Activated CD8-positive, alpha-beta memory T cell treated with anti-CD3 and anti-CD28 coated beads for 4 hours (primary cell): ENCODE data around the gene MT1F.
"Not testable (repeated sequence)": the region's sequence is repeated elsewhere in the genome, so short reads cannot be mapped to it uniquely, and the experiment has no call there.

Experiments used
- DNase-seq, 2 donors: peaks; one replicate each; pipeline ENCODE4 v3.0.0-alpha.2; 2020; ENCODE audit warnings: low read depth in 2 of 2

MT1F gene

DNA sequence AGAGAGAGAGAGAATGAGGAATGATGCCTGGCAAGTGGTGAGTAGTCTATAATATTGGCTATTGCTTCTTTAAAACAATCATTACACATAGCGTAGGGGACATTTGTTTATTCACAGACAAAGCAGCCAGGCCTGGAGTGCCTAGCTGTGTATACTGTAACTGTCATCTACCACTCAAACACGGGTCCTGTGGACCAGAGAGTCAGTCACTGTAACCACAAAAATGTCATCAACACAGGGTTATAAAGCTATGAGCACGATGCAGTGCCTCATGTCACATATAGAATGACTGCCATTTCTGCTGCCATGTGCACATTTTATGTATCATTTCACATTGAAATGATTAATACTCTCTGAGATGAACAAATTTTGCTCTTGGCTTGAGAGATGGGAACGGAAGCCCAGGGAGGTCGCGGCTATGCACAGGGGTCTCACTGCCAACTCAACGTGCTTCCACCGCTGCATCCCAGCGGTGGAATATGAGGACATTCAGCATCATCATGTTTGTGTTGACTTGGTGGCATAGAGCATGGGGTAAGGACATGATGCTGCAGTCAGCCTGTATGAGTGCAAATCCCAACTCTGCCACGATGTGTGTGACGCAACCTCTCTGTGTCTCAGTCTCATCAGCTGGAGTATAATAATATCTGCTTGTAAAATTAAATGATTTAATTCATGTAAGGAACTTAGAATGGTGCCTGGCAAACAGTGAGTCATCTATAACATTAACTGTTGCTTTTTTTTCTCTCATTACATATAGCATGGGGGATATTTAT, 15.2 kb downstream of the MT1F start:
- DNase-seq: no peak

DNA sequence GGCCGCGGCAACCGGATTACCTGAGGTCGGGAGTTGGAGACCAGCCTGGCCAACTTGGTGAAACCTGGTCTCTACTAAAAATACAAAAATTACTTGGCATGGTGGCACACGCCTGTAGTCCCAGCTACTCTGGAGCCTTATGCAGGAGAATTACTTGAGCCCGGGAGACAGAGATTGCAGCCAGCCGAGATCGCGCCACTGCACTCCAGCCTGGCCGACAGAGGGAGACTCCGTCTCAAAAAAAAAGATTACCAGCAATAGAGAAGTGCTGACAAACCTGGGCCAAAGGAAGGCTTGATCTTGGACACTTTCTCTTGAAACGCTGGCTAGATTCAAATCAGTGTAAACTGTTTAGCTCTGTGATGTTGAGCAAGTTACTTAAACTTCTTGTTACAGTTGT, 16.2 kb downstream of the MT1F start:
- DNase-seq: no peak

DNA sequence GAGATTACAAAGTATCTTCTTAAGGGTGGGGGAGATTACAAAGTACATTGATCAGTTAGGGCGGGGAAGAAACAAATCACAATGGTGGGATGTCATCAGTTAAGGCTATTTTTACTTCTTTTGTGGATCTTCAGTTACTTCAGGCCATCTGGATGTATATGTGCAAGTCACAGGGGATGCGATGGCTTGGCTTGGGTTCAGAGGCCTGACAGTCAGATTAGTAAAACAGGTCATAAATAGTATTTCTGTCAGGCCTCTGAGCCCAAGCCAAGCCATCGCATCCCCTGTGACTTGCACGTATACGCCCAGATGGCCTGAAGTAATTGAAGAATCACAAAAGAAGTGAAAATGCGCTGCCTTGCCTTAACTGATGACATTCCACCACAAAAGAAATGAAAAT, 16.8 kb downstream of the MT1F start:
- not testable (repeated sequence) for DNase-seq

GRCh38 chr16:56675685-56676210, 18.0 kb downstream of the MT1F start:
- DNase-seq: no peak

DNA sequence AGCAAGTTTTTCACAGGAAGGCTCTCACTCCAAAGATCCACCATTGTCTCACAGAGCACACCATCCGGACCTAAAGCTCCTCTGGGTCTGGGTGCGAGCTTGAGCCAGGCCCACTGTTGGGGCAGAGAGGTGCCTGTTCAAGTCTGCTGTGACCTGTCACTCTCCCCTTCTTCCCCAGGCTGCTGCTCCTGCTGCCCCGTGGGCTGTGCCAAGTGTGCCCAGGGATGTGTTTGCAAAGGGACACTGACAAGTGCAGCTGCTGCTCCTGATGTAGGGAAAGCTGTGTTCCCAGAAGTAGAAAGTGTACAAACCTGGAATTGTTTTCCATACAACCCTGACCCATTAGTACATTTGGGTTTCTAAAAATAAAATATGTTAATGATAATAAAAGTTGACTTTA, 19.7 kb downstream of the MT1F start:
- DNase-seq: no peak

- DNase-seq: no peak
Measured at GRCh38 chr16:56679078-56679730, 21.4 kb downstream of the MT1F start.

- DNase-seq: no peak
Measured at GRCh38 chr16:56679818-56680217, 22.1 kb downstream of the MT1F start.

DNA sequence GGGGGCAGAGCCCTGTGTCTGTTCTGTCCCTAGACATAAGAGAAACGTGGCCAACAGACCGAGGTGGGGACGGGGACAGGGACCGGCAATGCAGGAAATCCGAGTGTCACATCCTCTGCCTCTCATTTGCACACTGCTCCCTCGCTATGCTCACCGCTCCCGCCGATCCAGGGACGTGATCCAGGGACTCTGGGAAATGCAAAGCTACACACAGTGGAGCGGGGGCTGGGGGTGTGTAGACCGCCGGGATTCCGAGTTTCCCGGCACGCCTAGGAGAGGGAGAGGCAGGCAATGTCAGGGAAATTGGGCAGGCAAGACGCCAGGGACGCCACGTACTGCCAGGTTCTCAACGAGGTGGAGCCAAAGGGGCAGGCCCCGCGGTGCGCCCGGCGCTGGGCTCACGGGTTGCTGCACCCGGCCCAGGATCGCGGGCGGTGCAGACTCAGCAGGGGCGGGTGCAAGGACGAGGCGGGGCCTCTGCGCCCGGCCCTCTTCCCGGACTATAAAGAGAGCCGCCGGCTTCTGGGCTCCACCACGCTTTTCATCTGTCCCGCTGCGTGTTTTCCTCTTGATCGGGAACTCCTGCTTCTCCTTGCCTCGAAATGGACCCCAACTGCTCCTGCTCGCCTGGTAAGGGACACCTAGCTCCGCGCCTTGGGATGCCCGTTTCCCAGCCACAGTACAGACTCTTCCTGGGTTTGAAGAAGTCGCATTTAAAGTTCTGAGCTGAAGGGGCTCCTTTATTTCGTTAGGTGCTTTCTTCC, 24.4 kb downstream of the MT1F start, which contains the start of gene MT1X:
Gene MT1X, plus strand, starts transcription at position 532 of the 764 bp plus-strand sequence. Its CDS starts 71 bp downstream, at position 603.
- DNase-seq: peak; percentile 67 to 72

DNA sequence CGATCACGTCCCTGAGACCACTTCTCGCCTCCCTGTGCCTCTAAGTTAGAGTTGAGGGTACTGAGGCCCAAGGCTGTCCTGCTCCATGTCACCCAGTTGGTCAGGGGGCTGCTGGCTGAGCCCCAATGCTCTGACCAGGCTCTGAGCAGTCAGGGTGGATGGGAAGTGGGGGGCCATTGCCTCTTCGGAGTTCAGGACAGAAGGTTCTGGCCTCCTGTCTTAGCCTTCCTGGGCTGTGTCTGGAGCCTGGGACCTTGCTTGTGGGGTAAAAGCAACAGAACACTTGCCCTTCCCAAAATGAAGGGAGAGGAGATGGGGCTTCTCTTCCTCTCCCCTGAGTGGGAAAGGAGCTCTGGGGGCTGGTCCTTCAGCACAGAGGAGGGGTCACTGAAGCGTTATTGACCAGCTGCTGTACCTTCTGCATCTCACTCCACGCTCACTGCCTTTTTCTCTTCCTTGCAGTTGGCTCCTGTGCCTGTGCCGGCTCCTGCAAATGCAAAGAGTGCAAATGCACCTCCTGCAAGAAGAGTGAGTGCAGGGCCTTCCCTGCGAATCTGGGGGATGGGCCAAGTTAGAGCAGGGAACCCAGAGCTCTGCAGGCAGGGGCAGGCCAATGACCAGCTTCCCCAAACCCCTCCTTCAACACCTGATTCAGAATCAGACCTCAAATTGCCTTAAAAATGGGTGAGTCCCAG, 25.1 kb downstream of the MT1F start:
- DNase-seq: no peak

DNA sequence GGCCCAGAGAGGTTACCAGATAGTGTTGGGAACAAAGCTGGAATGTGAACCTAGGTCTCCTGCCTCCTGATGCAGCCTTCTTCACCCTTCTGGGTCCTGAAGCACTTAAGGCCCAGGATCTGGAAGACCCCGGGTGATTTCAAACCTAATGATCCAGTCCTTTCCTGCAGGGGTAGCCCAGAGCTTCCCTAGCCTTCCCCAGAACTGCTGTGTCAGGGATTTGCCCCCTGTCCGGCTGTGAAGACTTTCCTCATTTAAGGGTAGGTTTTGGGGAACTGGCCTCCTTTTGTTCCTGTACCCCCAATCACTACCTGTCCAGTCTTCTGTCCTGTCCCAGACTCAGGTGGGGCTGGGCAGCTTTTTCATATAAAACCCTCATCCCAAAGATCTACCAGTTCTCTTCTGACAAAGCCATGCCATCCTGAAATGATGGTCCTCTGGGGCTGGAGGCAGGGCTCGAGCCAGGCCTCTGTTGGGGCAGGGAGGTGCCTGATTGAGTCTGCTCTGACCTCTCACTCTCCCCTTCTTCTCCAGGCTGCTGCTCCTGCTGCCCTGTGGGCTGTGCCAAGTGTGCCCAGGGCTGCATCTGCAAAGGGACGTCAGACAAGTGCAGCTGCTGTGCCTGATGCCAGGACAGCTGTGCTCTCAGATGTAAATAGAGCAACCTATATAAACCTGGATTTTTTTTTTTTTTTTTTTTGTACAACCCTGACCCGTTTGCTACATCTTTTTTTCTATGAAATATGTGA, 25.8 kb downstream of the MT1F start:
- DNase-seq: no peak

- DNase-seq: no peak
Measured at GRCh38 chr16:56684256-56684925, 26.6 kb downstream of the MT1F start.

DNA sequence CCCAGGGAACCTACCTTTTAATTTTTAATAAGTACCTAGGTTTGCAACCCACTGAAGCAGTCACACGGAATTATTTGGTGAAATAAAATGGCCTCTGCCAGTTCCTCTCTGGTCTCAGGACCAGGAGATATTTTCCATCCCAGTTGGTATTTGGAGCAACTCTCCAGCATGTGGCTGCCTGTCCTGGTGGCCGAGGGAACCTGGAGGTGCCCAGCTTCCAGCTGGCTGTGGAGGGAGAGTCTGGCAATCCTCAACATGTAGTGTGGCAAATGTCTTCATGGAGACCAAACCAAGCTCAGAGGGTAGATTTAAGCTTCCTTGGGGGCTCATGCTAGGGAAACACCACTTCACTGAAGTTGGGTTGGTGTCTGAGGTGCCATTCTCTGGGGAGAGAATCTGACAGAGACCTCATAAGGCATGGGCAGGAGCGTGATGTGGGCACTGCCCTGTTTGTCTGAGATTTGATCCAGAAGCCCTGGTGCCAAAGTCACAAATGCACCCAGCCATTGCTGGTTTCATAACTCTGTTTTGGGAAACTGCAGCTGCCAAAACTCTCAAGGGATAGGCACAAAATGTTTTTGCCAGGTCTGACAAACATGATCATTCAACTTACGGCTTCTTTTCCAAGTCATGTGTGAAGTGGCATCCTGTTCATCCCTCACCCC, 27.3 kb downstream of the MT1F start:
- no peak for DNase-seq

GRCh38 chr16:56686758-56687157, 29.0 kb downstream of the MT1F start:
- no peak for DNase-seq

DNA sequence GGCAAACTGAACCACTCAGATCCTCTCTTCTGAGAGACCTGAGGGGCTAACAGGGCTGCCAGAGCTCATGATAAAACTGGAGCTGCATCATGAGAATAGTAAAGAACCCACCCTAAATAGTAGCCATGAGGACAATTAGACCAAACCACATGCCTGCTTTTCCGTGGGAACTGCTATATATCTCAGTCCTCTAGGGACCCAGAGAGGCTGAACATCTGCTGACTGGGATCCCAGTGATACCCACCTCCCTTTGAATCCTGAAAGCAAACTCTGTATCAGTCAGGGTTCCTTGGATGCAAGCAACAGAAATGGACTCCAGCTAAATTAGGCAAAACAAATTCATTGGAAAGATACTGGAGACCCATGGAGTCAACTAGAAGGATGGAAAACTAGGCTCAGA, 31.0 kb downstream of the MT1F start:
- no peak for DNase-seq

DNA sequence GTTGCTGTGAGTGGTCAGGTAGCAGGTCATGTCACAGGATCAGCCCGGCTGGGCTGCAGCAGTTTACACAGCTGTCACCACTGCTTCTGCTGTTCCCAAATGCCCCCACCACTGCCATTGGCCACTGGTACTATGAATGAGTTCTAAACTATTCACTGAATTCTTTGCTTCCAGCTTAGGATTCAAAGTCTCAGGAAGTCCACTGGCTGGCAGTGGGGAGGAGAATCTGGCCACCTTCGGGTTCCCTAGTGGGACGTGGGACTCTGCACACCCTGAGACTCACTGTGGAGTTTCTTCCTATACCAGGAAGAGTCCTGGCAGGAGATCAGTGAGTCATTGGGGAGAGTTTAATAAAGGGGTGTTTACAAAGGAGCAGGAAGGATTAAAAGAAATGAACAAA, 31.4 kb downstream of the MT1F start:
- no peak for DNase-seq

DNA sequence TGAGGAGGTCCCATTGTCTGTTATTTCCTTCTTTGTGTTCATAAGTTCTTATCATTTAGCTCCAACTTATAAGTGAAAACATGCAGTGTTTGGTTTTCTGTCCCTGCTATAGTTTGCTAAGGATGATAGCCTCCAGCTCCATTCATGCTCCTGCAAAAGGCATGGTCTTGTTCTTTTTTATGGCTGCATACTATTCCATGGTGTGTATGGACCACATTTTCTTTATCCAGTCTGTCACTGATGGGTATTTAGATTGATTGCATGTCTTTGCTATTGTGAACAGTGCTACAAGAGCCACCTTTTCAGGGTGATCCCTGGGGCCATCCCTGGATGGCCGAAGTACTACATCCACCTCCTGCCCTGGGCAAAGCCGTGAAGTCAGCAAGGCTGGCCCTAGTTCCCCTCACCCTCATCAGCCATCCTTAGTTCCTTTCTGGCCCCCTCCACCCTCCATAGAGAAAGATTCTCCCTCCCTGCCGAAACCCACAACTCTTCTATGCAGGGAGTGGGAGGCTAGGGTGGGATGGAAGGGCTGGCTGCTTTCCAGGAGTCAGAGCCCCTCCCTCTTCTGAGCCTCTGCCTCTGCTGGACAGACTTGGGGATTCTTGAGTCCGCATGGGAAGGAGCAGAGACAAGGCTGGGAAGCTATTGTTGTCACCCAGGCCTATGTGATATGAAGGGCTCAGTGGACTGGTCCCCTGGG, 32.8 kb downstream of the MT1F start:
- DNase-seq: no peak

DNA sequence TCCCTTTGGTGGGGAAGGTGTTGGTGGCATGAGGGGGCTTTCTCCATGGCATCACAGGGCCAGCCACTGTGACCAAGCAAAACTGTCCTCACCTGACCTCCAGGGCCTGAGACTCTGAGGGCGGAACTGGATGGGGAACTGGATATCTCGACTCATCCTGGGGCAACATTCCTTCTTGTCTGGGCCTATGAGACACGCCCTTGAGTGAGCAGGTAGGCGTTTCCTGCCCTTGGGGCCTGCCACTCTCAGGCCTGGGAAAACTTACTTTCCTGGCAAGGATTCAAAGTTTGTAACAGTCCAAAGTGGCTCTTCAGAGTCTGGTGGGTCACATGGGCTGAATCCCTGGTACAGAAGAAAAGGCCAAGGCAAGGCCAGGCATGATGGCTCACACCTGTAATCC, 34.1 kb downstream of the MT1F start:
- no peak for DNase-seq

DNA sequence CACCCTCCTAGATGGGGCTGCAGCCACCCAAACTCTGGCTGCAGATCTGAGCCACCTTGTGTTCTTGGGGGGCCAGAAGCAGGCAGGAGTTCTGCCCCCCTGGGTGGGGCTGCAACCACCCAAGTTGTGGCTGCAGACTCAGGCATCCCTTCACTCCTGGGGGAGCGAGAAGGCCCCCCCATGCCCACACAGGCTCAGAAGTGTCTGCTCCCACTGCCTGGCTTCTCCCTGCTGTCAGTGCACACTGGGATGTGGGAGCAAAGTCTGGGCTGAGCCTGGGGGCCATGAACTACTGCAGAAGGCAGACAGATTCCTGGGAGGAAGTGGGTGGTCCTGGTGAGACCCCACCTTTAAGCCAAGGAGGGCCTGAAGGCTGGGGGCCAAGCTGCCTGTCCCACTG, 37.5 kb downstream of the MT1F start:
- DNase-seq: no peak

- DNase-seq: no peak
Measured at GRCh38 chr16:56697456-56698155, 39.8 kb downstream of the MT1F start.
